IPS DF 19.7 (cell line): ENCODE measurements around the gene SMC5.
"Not testable (repeated sequence)": the region's sequence is repeated elsewhere in the genome, so short reads cannot be mapped to it uniquely, and the experiment has no call there.

Experiments
- DNase-seq: peaks from one replicate; pipeline ENCODE4 v3.0.0-alpha.2; 2013; ENCODE audit warnings: low read depth, low spot score

The SMC5 gene

GRCh38 chr9:70363760-70364159, 105.0 kb downstream of the SMC5 start:
- no peak for DNase-seq

DNA sequence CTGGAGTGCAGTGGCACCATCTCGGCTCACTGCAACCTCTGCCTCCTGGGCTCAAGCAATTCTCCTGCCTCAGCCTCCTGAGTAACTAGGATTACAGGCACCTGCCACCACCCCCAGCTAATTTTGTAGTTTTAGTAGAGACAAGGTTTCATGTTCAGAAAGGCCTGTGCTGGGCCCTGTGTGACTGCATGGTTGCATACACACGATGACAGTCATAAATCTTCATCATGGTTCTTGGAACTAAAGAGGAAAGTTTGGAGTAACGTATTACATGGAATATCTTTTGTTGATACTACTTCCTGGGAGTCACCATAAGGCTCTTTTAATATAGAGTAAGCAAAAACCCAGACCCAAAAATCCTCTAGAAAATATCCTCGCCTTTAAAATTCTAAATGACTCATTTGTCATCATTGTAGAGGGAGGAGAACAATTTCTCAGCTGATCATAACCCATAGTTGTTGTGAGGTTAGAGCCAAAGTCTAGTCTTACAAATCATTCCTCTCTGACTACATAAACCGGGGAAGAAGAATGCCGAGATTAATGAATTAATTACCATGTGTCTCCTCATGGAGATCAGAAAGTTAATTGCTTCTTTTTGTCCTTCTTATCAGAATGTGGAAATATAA, 108.6 kb downstream of the SMC5 start:
- DNase-seq = no peak

DNA sequence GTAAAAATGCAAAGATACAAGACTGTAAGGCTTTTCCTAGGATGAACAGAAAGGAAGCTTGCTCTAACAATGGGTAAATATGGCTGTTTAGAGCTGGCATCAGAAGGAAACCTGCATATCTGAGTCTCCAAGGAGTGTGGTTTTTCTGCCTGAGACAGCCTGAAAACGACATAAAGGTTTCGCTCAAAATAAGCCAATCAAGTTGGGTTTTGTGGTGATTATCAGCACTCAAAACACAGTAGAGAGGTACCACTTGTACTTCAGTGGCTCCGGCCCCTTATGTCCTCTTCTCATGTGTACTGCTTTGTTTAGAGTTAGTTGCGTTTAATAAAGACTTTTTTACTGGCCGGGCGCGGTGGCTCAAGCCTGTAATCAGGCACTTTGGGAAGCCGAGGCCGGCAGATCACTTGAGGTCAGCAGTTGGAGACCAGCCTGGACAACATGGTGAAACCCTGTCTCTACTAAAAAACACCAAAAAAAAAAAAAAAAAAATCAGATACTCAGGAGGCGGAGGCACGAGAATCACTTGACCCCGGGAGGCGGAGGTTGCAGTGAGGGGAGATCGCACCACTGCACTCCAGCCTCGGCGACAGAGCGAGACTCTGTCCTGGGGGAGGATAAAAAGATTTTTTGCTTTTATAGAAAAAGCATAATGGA, 116.3 kb downstream of the SMC5 start:
- DNase-seq = no peak

GRCh38 chr9:70382046-70382708, 123.4 kb downstream of the SMC5 start:
- no peak for DNase-seq

DNA sequence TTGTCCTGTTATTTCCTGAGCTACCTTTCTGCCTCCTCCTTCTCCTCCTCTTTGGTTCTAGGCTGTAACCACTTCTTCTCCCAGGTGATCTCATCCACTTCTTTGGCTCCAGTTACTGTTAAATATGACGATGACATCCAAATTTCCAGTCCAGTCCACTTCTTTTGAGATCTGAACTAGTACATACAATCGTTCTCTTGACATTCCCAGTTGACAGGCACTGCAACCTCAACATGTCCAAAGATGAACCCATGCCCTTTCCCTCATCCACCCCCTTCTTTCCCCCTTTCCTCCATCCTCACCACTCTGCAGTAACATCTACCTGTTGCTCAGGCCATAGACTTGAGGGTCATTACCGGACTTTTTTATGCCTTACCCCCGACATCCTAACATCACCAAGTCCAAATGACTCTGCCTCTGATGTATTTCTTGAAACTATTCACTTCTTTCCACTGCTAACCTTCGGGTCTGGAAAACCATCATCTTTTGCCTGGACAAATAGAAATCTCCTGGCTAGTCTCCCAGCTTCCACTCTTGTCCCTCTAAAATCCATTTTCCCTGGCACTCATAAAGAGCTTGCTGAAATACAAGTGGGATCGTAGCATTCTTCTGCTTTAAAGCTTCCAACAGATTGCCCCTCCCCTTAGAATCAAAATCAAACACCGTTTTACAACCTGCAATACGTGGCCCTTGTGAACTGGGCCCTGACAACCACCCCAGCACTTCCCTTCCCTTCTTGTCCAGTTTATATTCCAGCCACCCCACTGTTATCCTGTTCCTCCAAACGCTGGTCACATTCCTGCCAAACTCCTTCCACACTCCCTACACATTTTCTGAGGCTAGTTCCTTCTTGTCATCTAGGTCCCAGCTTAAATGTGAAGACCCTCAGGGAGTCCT, 124.2 kb downstream of the SMC5 start:
- DNase-seq = no peak

- DNase-seq = no peak
Observed at GRCh38 chr9:70385426-70385825, 126.6 kb downstream of the SMC5 start.

- DNase-seq = no peak
Observed at GRCh38 chr9:70387663-70388062, 128.9 kb downstream of the SMC5 start.

DNA sequence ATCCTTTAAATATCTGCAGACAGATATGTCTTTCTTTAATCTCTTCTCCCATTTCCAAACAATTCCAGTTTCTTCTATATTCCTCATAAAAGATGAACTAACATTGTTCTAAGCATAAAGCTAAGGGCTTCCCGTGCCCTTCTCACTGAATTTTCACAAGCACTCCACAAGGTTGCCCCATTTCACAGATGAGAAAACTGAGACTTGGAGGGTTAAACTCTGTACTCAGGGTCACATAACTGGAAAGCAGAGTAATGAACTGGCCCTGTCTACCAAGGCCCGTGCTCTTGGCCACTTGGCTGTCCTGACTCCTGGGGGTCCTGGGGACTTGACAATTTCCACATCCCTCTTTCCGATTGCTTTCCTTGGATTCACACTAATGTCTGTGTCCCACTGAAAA, 130.4 kb downstream of the SMC5 start:
- no peak for DNase-seq

GRCh38 chr9:70389621-70390266, 131.0 kb downstream of the SMC5 start:
- DNase-seq = no peak

- DNase-seq = no peak
Observed at GRCh38 chr9:70390933-70391341, 132.2 kb downstream of the SMC5 start.

DNA sequence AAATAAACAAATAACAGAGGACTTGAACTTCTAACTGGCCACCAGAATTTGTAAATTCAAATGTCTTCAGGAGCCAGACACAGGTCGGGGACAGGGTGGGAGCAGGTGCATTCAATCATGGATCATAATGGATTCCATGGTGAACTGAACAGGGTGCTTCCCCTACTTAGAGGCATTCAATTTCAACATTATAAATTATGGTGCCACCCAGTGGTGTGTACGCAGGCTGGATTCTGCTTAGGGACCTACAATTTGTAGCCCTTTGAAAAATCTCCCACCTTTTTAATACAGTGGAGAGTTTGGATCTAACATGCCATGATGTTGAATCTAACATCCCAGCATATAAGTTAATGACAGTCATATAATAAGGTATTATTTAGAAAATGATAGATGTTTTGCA, 133.4 kb downstream of the SMC5 start:
- no peak for DNase-seq

- DNase-seq = no peak
Observed at GRCh38 chr9:70392850-70393249, 134.1 kb downstream of the SMC5 start.

- DNase-seq = no peak
Observed at GRCh38 chr9:70395652-70396051, 136.9 kb downstream of the SMC5 start.

DNA sequence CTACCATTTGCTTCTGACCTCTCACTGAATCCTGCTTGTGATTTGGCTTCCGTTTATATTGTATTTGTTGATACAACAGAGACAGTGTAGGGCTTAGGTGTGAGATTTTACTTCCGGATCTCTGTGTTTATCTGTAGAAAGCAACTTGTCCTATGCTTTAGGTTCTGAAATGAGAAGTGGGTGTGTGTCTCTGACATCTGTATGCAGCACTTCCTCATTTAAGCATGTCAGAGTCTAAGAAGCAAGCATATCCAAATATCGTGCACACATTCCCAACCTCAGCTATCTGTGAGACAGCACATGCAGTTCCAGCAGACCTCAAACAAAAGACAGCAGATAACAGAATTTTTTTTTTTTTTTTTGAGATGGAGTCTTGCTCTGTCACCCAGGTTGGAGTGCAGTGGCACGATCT, 139.4 kb downstream of the SMC5 start:
- no peak for DNase-seq

GRCh38 chr9:70399141-70399540, 140.4 kb downstream of the SMC5 start:
- no peak for DNase-seq

DNA sequence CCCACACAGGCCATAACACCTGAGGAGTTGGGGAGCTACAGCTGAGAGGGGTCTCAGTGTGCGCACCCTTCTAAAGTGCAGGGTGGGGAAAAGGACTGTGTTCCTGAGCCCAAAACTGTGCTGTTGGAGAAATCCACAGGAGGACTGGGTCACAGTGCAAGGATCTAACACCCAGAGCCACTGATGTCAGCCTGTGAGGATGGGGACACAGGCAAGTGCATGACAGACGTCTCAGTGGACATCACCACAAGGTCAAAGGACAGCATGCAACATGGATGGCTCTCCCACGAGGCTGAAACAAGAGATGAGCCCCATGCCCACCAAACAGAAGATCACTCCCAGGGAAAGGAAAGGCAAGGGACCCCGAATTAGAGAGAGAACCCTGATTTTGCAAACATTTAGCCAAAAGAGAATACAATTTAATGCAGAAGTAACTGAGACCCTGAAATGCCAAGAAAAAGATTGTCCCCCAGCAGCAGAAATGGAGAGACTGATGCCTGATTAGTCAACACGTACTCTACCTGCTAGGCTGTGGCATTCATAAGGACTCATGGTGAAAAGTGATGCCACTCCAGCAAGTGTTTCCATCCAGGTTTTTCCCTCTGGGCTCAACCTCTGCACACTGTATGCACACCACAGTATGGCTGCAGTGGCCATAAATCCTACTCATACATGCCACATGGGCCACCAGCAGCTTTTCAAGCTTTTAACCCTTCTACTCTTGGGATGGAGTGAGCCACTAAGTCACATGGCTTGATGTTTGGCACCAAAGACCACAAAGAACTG, 141.5 kb downstream of the SMC5 start:
- DNase-seq = no peak

DNA sequence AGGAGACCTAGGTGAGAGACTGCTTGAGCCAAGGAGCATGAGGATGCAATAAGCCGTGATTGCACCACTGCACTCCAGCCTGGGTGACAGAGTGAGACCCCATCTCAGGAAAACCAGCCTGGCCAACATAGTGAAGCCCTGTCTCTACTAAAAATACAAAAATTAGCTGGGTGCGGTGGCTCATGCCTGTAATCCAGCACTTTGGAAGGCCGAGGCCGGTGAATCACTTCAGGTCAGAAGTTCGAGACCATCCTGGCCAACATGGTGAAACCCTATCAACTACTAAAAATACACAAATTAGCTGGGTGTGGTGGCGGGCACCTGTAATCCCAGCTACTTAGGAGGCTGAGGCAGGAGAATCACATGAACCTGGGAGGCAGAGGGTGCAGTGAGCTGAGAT, 142.5 kb downstream of the SMC5 start:
- DNase-seq = not testable (repeated sequence)

- no peak for DNase-seq
Observed at GRCh38 chr9:70402213-70402612, 143.4 kb downstream of the SMC5 start.

DNA sequence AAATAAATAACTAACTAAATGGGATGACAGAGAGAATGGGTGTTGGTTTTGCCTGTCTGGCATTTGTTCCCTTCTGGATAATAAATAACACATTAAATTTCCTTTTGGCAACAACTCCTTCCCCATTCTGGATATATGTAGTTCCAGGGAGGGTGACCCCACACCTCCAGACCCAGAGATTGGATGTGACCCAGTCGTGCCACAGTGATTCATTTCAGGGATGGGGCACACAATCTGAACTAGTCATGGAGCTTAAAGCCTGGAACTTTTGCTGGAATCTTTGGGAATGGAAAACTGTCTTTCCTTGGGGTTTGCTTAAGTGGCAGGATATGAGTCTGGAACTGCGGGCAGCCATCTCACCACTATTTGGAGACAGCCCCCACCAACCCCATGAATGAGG, 144.4 kb downstream of the SMC5 start:
- DNase-seq = no peak

GRCh38 chr9:70403618-70404025, 144.8 kb downstream of the SMC5 start:
- no peak for DNase-seq

DNA sequence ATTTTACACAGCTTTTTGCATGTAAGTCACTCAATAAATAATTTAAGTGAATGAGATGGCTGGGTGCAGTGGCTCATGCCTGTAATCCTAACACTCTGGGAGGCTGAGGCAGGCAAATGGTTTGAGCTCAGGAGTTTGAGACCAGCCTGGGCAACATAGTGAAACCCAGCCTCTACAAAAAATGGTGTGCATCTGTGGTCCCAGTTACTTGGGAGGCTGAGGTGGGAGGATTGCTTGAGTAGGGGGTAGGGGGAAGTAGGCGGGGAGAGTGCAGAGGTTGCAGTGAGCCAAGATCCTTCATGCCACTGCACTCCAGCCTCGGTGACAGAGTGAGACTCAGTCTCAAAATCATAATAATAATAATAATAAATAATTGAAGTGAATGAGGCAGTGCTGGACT, 145.5 kb downstream of the SMC5 start:
- no peak for DNase-seq
